ENCODE measurements around the gene CFAP157.

- no peak for TF ChIP-seq EP300 (IDR thresholded peaks at IDR 0.05)
- no peak for TF ChIP-seq POLR2AphosphoS5 (IDR thresholded peaks at IDR 0.05)
- TF ChIP-seq CTCF (IDR thresholded peaks at IDR 0.05), result no peak
- TF ChIP-seq POLR2A (IDR thresholded peaks at IDR 0.05), result no peak
These were observed 55.4 kb downstream of the CFAP157 start for GRCh38 chr9:127762111-127762676.

Data from suprapubic skin (tissue), 4 donors.